HepG2 (cell line): ENCODE results near the gene E2F1. TPM values are rescaled to one million over a fixed set of nuclear protein-coding genes. Genes with fewer than 3 reads are reported as not detected.

Experiments used
- ARNTL ChIP-seq: sonication (generic); formaldehyde crosslinking; IDR thresholded peaks from 2 replicates; pipeline ENCODE4 v1.4.0; 2020; ENCODE audit warnings: mild to moderate bottlenecking, missing genetic modification reagents
- DNMT1 ChIP-seq: sonication (generic); formaldehyde crosslinking; IDR thresholded peaks from 2 replicates; pipeline ENCODE4 v1.5.1; 2020; ENCODE audit warnings: mild to moderate bottlenecking, missing genetic modification reagents
- HNF4G ChIP-seq, 2 experiments: sonication (generic) in 1 of 2; formaldehyde crosslinking in 1 of 2; IDR thresholded peaks; 2 replicates each; pipeline versions ENCODE4 v1.4.0 to v1.6.1; 2011 to 2020; ENCODE audit warnings: borderline replicate concordance in 2 of 2, low read depth in 2 of 2, mild to moderate bottlenecking in 2 of 2, low read length in 1 of 2, missing genetic modification reagents in 1 of 2, moderate library complexity in 1 of 2
- KDM5B ChIP-seq: sonication (generic); formaldehyde crosslinking; IDR thresholded peaks from 2 replicates; pipeline ENCODE4 v1.4.0; 2020; ENCODE audit warnings: missing genetic modification reagents, mild to moderate bottlenecking, borderline replicate concordance
- MED1 ChIP-seq: sonication (generic); formaldehyde crosslinking; IDR thresholded peaks from 2 replicates; pipeline ENCODE4 v1.4.0; 2020; ENCODE audit warnings: missing genetic modification reagents
- RBM22 ChIP-seq: fragments of 200-400 bp; formaldehyde crosslinking; optimal IDR thresholded peaks from 2 replicates; pipeline ENCODE3; 2017; ENCODE audit warnings: mild to moderate bottlenecking, low read length, moderate library complexity
- REPIN1 ChIP-seq: sonication (generic); formaldehyde crosslinking; IDR thresholded peaks from 2 replicates; pipeline ENCODE4 v1.8.0; 2022; ENCODE audit warnings: missing genetic modification reagents, low read depth, mild to moderate bottlenecking, borderline replicate concordance
- RXRB ChIP-seq: IDR thresholded peaks from 2 replicates; pipeline ENCODE4 v1.6.1; 2016; ENCODE audit warnings: borderline replicate concordance, missing genetic modification reagents, missing compliant biosample characterization
- SKIL ChIP-seq: sonication (generic); formaldehyde crosslinking; IDR thresholded peaks from 2 replicates; pipeline ENCODE4 v1.8.0; 2022; ENCODE audit warnings: missing genetic modification reagents, mild to moderate bottlenecking, moderate library complexity, borderline replicate concordance
- SMAD3 ChIP-seq: sonication (generic); formaldehyde crosslinking; IDR thresholded peaks from 2 replicates; pipeline ENCODE4 v1.4.0; 2020; ENCODE audit warnings: missing genetic modification reagents
- TAF1 ChIP-seq: sonication (generic); formaldehyde crosslinking; IDR thresholded peaks from 2 replicates; pipeline ENCODE4 v1.4.0; 2020; ENCODE audit warnings: missing genetic modification reagents
- ZFP37 ChIP-seq: sonication (generic); formaldehyde crosslinking; IDR thresholded peaks from 2 replicates; pipeline ENCODE4 v1.4.0; 2020; ENCODE audit warnings: missing genetic modification reagents, borderline replicate concordance
- ZNF234 ChIP-seq: sonication (generic); formaldehyde crosslinking; conservative IDR thresholded peaks from 2 replicates; pipeline ENCODE4 v1.5.1; 2020; ENCODE audit warnings: mild to moderate bottlenecking, missing genetic modification reagents
- ZNF556 ChIP-seq: sonication (generic); formaldehyde crosslinking; IDR thresholded peaks from 2 replicates; pipeline ENCODE4 v1.4.0; 2020; ENCODE audit warnings: mild to moderate bottlenecking, missing genetic modification reagents, borderline replicate concordance
- ZNF564 ChIP-seq: sonication (generic); formaldehyde crosslinking; IDR thresholded peaks from 2 replicates; pipeline ENCODE4 v1.8.1; 2023; ENCODE audit warnings: mild to moderate bottlenecking, missing genetic modification reagents
- ZNF615 ChIP-seq: sonication (generic); formaldehyde crosslinking; IDR thresholded peaks from 2 replicates; pipeline ENCODE4 v1.5.0; 2020; ENCODE audit warnings: mild to moderate bottlenecking, missing genetic modification reagents, borderline replicate concordance
- polyA plus RNA-seq, 8 experiments: library from polyadenylated mRNA; depleted of rRNA in 3 of 8; stranded (reverse) in 7 of 8; unstranded in 1 of 8; fragments of >200 nt; fragmentation: Illumina TruSeq in 4 of 8; extraction: Trizol in 4 of 8; gene quantifications; 2 replicates each; pipeline versions ENCODE4 v1.2.1 to v1.2.3, GENCODE V29; 2011 to 2016; ENCODE audit warnings: low read depth in 4 of 8, missing spikeins in 1 of 8, mixed read lengths in 1 of 8; ENCODE audit not compliant: insufficient read depth in 1 of 8
- total RNA-seq, 5 experiments: library from RNA; depleted of rRNA; stranded (reverse); fragments of >200 nt; fragmentation: Illumina TruSeq; extraction: Trizol; gene quantifications; 2 replicates each; pipeline ENCODE4 v1.2.3, GENCODE V29; 2016; ENCODE audit warnings: low read depth in 1 of 5
- TF ChIP-seq, protein P1 (sequence below), 2 experiments: sonication (generic) in 1 of 2; formaldehyde crosslinking in 1 of 2; IDR thresholded peaks; 2 replicates each; pipeline versions ENCODE4 v1.5.1 to v1.6.1; 2011 to 2020; ENCODE audit warnings: borderline replicate concordance in 1 of 2, low read depth in 1 of 2, low read length in 1 of 2, mild to moderate bottlenecking in 1 of 2, missing genetic modification reagents in 1 of 2, moderate library complexity in 1 of 2
- TF ChIP-seq, protein P2 (sequence below): sonication (generic); formaldehyde crosslinking; IDR thresholded peaks from 2 replicates; pipeline ENCODE4 v1.8.0; 2022; ENCODE audit warnings: mild to moderate bottlenecking, missing genetic modification reagents; ENCODE audit not compliant: insufficient replicate concordance
- TF ChIP-seq, protein P3 (sequence below): sonication (generic); formaldehyde crosslinking; IDR thresholded peaks from 2 replicates; pipeline ENCODE4 v1.8.0; 2022; ENCODE audit warnings: mild to moderate bottlenecking, missing genetic modification reagents, moderate library complexity

E2F1 gene
- total and polyA plus RNA-seq, 2 of the 13 experiments (the other 11 are each of a cell fraction or from before 2014, with no cell fraction given): 25.5 to 39.4 TPM

GRCh38 chr20:33674294-33675135 is 11.7 kb downstream of the E2F1 start, which contains the start of gene NECAB3 (continued):
- TF ChIP-seq MED1 (CRISPR knock-in tag) (peak; percentile 54), TAF1 (CRISPR knock-in tag) (peak; percentile 71), SKIL (CRISPR knock-in tag) (peak; percentile 75; the same call in 1 of the 2 replicates), RBM22 (peak; percentile 55), RXRB (CRISPR knock-in tag) (peak; percentile 44; the same call in 1 of the 2 replicates), ZNF564 (CRISPR knock-in tag) (peak; percentile 82; the same call in 1 of the 2 replicates), ZNF615 (peak; percentile 92; the same call in 1 of the 2 replicates), ZFP37 (CRISPR knock-in tag) (peak; percentile 62; the same call in 1 of the 2 replicates), REPIN1 (CRISPR knock-in tag) (peak; percentile 65), ZNF234 (CRISPR knock-in tag) (no peak), DNMT1 (CRISPR knock-in tag) (0 out of 2 replicates have a peak, but pooled peaks have one; percentile 59), SMAD3 (CRISPR knock-in tag) (peak; percentile 80; the same call in 1 of the 2 replicates), ARNTL (CRISPR knock-in tag) (peak; percentile 55; the same call in 1 of the 2 replicates), KDM5B (CRISPR knock-in tag) (peak; percentile 64; the same call in 1 of the 2 replicates), ZNF556 (CRISPR knock-in tag) (0 out of 2 replicates have a peak, but pooled peaks have one; percentile 74), HNF4G (IDR thresholded peaks at IDR 0.05; ENCODE audit: borderline replicate concordance, low read depth, low read length) (peak; percentile 63; the same call in 1 of the 2 replicates), HNF4G (CRISPR knock-in tag; IDR thresholded peaks at IDR 0.05; ENCODE audit: borderline replicate concordance, low read depth) (no peak)
- TF ChIP-seq, protein P1, sequence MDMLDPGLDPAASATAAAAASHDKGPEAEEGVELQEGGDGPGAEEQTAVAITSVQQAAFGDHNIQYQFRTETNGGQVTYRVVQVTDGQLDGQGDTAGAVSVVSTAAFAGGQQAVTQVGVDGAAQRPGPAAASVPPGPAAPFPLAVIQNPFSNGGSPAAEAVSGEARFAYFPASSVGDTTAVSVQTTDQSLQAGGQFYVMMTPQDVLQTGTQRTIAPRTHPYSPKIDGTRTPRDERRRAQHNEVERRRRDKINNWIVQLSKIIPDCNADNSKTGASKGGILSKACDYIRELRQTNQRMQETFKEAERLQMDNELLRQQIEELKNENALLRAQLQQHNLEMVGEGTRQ (IDR thresholded peaks at IDR 0.05; ENCODE audit: low read depth, low read length): no peak
- TF ChIP-seq, protein P1 (CRISPR knock-in tag; IDR thresholded peaks at IDR 0.05; ENCODE audit: borderline replicate concordance): 0 out of 2 replicates have a peak, but pooled peaks have one; percentile 27
- TF ChIP-seq, protein P2, sequence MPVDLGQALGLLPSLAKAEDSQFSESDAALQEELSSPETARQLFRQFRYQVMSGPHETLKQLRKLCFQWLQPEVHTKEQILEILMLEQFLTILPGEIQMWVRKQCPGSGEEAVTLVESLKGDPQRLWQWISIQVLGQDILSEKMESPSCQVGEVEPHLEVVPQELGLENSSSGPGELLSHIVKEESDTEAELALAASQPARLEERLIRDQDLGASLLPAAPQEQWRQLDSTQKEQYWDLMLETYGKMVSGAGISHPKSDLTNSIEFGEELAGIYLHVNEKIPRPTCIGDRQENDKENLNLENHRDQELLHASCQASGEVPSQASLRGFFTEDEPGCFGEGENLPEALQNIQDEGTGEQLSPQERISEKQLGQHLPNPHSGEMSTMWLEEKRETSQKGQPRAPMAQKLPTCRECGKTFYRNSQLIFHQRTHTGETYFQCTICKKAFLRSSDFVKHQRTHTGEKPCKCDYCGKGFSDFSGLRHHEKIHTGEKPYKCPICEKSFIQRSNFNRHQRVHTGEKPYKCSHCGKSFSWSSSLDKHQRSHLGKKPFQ (CRISPR knock-in tag): peak; percentile 81
- TF ChIP-seq, protein P3, sequence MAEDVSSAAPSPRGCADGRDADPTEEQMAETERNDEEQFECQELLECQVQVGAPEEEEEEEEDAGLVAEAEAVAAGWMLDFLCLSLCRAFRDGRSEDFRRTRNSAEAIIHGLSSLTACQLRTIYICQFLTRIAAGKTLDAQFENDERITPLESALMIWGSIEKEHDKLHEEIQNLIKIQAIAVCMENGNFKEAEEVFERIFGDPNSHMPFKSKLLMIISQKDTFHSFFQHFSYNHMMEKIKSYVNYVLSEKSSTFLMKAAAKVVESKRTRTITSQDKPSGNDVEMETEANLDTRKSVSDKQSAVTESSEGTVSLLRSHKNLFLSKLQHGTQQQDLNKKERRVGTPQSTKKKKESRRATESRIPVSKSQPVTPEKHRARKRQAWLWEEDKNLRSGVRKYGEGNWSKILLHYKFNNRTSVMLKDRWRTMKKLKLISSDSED (CRISPR knock-in tag): no peak
